PC-9 (cell line): ENCODE results near the gene MYMX. TPM values are rescaled to one million over a fixed set of nuclear protein-coding genes. Genes with fewer than 3 reads are reported as not detected.

Experiments used
- BruUV-seq: library from RNA; stranded (reverse); fragments of 400-500 nt; replicated peaks from 2 replicates; lab custom pipeline; 2021; lab: Mats Ljungman, UMichigan
- CTCF ChIA-PET: fragments of 300-600 bp; sonication (Branson Sonifier 250); formaldehyde crosslinking; loops from one replicate; lab custom pipeline; 2022; ENCODE audit warnings: antibody characterized with exemption; lab: Charles Lee
- POLR2A ChIA-PET: fragments of 300-600 bp; sonication (Branson Sonifier 250); formaldehyde crosslinking; loops from one replicate; lab custom pipeline; 2022; ENCODE audit warnings: antibody characterized with exemption; ENCODE audit not compliant: unreplicated experiment; lab: Charles Lee
- DNase-seq, 2 experiments: peaks; one replicate each; pipeline versions ENCODE4 v3.0.0 to v3.0.0-alpha.2; 2015 to 2022; ENCODE audit warnings: mixed read lengths in 1 of 2
- H2AFZ ChIP-seq: fragments of 200-600 bp; sonication (generic); 2 replicates; pipeline ENCODE4 v1.8.1; 2017; ENCODE audit warnings: antibody characterized with exemption
- H3F3A ChIP-seq: fragments of 200-600 bp; sonication (generic); 2 replicates; pipeline ENCODE4 v1.8.1; 2017; ENCODE audit warnings: antibody characterized with exemption, mild to moderate bottlenecking, low read depth; ENCODE audit not compliant: insufficient read depth
- H3K27ac ChIP-seq: fragments of 200-600 bp; sonication (generic); 2 replicates; pipeline ENCODE4 v1.6.1; 2016; ENCODE audit warnings: mixed run types
- H3K27me3 ChIP-seq: fragments of 200-600 bp; sonication (generic); 2 replicates; pipeline ENCODE4 v1.6.1; 2016; ENCODE audit warnings: low read depth, mixed run types; ENCODE audit not compliant: insufficient read depth
- H3K36me3 ChIP-seq: fragments of 200-600 bp; sonication (generic); 2 replicates; pipeline ENCODE4 v1.6.1; 2016; ENCODE audit warnings: low read depth, mixed run types
- H3K4me1 ChIP-seq: fragments of 200-600 bp; sonication (generic); replicated peaks from 2 replicates; pipeline ENCODE4 v1.6.1; 2016; ENCODE audit warnings: mixed run types; ENCODE audit not compliant: insufficient read depth
- H3K4me2 ChIP-seq: fragments of 200-600 bp; sonication (generic); 2 replicates; pipeline ENCODE4 v1.6.1; 2017; ENCODE audit warnings: mixed run types
- H3K4me3 ChIP-seq: fragments of 200-600 bp; sonication (generic); 2 replicates; pipeline ENCODE4 v1.6.1; 2016; ENCODE audit warnings: mixed run types
- H3K79me2 ChIP-seq: fragments of 200-600 bp; sonication (generic); 2 replicates; pipeline ENCODE4 v1.6.1; 2017; ENCODE audit warnings: low read depth, mixed run types
- H3K9me2 ChIP-seq: fragments of 200-600 bp; sonication (generic); 2 replicates; pipeline ENCODE4 v1.8.1; 2017; ENCODE audit warnings: mild to moderate bottlenecking; ENCODE audit not compliant: insufficient read depth
- H3K9me3 ChIP-seq: fragments of 200-600 bp; sonication (generic); 2 replicates; pipeline ENCODE4 v1.8.1; 2016; ENCODE audit warnings: low read depth; ENCODE audit not compliant: insufficient read depth
- H4K20me1 ChIP-seq: fragments of 200-600 bp; sonication (generic); 2 replicates; pipeline ENCODE4 v1.8.1; 2017; ENCODE audit not compliant: insufficient read depth
- EZH2 ChIP-seq: fragments of 200-600 bp; sonication (generic); IDR thresholded peaks from 2 replicates; pipeline ENCODE4 v1.8.0; 2017; ENCODE audit warnings: antibody characterized with exemption, low read depth
- intact Hi-C: fragments of 100-400 bp; cut with micrococcal nuclease; formaldehyde crosslinking; loops from one replicate; pipeline ENCODE4 v1.10.0; 2022; ENCODE audit not compliant: unreplicated experiment
- total RNA-seq: library from RNA; stranded (reverse); gene quantifications from 2 replicates; pipeline ENCODE4 v1.2.3, GENCODE V29; 2021
- TF ChIP-seq, protein P1 (sequence below): fragments of 200-600 bp; sonication (generic); conservative IDR thresholded peaks from 2 replicates; pipeline ENCODE4 v1.6.1; 2017; ENCODE audit warnings: mixed run types, antibody characterized with exemption, mild to moderate bottlenecking, moderate library complexity

The MYMX gene
- total RNA-seq, 1 experiment from 2014 or later = not detected

DNA sequence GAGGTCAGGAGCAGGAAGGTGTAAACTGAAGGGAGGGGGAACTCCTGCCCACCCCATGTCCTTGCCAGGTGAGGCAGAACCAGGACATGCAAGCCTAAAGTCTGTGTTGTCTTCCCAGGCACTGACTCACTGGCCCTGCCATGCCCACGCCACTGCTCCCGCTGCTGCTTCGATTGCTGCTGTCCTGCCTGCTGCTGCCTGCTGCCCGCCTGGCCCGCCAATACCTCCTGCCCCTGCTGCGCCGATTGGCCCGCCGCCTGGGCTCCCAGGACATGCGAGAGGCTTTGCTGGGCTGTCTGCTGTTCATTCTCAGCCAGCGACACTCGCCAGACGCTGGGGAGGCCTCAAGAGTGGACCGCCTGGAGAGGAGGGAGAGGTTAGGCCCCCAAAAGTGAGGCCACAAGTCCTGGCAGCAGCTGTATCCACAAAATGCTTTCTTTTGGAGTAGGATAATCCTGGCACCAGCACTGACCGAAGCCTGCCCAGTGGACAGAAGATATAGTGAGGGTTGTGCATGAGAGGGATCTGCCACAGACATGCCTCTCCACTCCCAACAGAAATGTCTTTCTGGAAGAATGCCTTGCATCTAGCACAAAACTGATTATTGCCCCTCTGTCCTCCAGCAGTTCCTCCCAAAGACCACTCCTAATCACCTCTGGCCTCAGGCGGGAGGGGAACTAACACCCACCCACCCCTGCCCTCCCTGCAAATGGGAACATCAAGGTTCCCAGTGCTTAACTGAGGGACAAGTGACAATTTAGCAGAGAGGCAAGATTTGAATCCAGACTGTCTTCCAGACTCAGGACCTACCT is 812 bp downstream of the MYMX start:
- Histone ChIP-seq H3K4me2 (peak overlapping the region; percentile 86; the same call in 1 of the 2 replicates), H3K9me3 (no peaks in the 10 kb centered on the region), H3F3A (peaks cover 19% of the 10 kb centered on the region; the same call in 1 of the 2 replicates), H3K9me2 (no peaks in the 10 kb centered on the region), H4K20me1 (no peaks in the 10 kb centered on the region), H3K27ac (peak overlapping the region; percentile 50), H3K27me3 (no peaks in the 10 kb centered on the region), H2AFZ (no peak overlapping the region), H3K36me3 (no peaks in the 10 kb centered on the region), H3K4me1 (peaks cover 19% of the 10 kb centered on the region), H3K79me2 (0 out of 2 replicates have a peak, but pooled peaks cover 4% of the 10 kb centered on the region), H3K4me3 (no peak overlapping the region)
- no peak for TF ChIP-seq EZH2
- TF ChIP-seq, protein P1, sequence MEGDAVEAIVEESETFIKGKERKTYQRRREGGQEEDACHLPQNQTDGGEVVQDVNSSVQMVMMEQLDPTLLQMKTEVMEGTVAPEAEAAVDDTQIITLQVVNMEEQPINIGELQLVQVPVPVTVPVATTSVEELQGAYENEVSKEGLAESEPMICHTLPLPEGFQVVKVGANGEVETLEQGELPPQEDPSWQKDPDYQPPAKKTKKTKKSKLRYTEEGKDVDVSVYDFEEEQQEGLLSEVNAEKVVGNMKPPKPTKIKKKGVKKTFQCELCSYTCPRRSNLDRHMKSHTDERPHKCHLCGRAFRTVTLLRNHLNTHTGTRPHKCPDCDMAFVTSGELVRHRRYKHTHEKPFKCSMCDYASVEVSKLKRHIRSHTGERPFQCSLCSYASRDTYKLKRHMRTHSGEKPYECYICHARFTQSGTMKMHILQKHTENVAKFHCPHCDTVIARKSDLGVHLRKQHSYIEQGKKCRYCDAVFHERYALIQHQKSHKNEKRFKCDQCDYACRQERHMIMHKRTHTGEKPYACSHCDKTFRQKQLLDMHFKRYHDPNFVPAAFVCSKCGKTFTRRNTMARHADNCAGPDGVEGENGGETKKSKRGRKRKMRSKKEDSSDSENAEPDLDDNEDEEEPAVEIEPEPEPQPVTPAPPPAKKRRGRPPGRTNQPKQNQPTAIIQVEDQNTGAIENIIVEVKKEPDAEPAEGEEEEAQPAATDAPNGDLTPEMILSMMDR = no peak
- ChIA-PET POLR2A (no interaction called here), CTCF (no interaction called here)
- no peak for DNase-seq
- no TSS peak for BruUV-seq
- intact Hi-C loops = no loop called here

DNA sequence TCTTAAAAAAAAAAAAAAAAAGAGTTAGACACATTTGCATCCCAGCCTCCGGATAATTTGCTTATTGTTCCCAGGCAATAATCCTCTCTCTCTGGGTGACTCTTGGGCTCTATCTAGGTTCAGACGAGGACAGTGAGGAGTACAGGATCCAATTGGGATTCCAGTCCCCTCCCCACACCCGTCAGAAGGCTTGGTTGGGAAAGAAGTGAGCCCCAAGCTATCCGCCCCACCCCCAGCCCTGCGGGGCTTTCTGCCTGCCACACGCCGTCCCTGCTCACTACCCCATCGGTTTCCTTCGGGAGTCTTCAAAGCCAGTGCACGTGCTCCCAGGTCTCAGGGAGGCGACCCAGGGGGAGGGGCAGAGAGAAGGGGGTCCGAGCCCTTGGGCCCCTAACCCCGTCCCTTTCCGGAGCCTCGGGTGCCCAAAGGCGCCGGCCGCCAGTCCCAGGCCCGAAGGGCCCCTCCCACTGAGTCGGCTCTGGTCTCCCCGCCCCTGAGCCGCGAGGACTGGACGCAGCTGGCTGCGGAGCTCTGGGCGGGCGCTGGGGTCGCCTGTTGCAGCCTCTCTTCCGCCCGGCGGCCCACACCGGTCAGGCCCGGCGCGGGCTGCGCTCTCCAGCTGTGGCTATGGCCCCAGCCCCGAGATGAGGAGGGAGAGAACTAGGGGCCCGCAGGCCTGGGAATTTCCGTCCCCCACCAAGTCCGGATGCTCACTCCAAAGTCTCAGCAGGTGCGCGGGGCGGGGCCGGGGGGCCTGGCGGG is 2.5 kb downstream of the MYMX start:
- Histone ChIP-seq H3K27me3 (no peaks in the 10 kb centered on the region), H3F3A (peaks cover 24% of the 10 kb centered on the region; the same call in 1 of the 2 replicates), H3K4me2 (peak overlapping the region; percentile 86), H3K4me1 (peaks cover 27% of the 10 kb centered on the region), H3K4me3 (peak overlapping the region; percentile 64), H3K27ac (peak overlapping the region; percentile 50), H2AFZ (peak overlapping the region; percentile 93), H3K9me3 (no peaks in the 10 kb centered on the region), H4K20me1 (no peaks in the 10 kb centered on the region), H3K9me2 (no peaks in the 10 kb centered on the region), H3K36me3 (no peaks in the 10 kb centered on the region), H3K79me2 (peaks cover 4% of the 10 kb centered on the region; the same call in 1 of the 2 replicates)
- BruUV-seq = TSS peak; percentile 66
- ChIA-PET CTCF (interaction anchor here (0.6 to 1.0 kb wide), 2 partner anchors 36 to 47 kb away, joined by 3 read pairs; no protein-coding TSS in a partner anchor), POLR2A (interaction anchor here (0.5 to 0.7 kb wide), 5 partner anchors 18 to 418 kb away, joined by 3 to 14 read pairs (median 5); no protein-coding TSS in a partner anchor)
- no peak for TF ChIP-seq EZH2
- TF ChIP-seq, protein P1 = no peak
- intact Hi-C loops = no loop called here
- peak; percentile 67 to 85 for DNase-seq
